Choroid plexus epithelial cell (primary cell): ENCODE data around the gene TAF1B.
A peak's percentile ranks its signal among the peaks of the same experiment; 100 is the strongest.

Experiments
- DNase-seq: peaks from one replicate; pipeline ENCODE4 v3.0.0-alpha.2; 2010; ENCODE audit warnings: low read depth
- H3K4me3 ChIP-seq: 2 replicates; pipeline ENCODE4 v1.5.1; 2011; ENCODE audit warnings: low read depth, mild to moderate bottlenecking, control low read depth, low read length, moderate library complexity
- CTCF ChIP-seq: conservative IDR thresholded peaks from 2 replicates; pipeline ENCODE4 v1.5.1; 2011; ENCODE audit warnings: low read depth, mild to moderate bottlenecking, control low read depth, inconsistent platforms, low read length, moderate library complexity

The TAF1B gene

GRCh38 chr2:9972621-9973479 lies 129.6 kb downstream of the TAF1B start:
- no peak for TF ChIP-seq CTCF
- peak; percentile 64 for DNase-seq

DNA sequence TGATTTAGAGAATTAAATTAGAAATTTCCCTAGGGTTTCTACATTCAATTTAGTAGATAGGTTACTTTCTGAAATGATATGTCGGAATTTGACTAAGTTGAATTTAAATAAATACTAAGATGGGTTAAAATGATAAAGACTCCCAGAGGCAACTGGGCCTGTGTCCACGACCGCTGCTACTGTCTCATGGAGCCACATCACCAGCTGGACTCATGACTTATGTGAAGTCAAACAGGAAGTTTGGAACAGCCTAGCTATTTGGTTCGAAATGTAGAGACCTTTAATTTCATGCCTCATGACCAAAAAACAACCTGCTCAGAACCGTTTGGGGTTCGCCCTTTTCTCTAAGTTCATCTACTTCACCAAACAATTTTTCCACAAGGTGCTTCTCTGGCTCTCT lies 130.4 kb downstream of the TAF1B start:
- H3K4me3 ChIP-seq: no peak overlapping the region
- DNase-seq: no peak
- no peak for TF ChIP-seq CTCF

More at GRCh38 chr2:9972621-9973479, 129.6 kb downstream of the TAF1B start:
- H3K4me3 ChIP-seq: no peak overlapping the region

GRCh38 chr2:9974343-9974742 lies 131.1 kb downstream of the TAF1B start:
- no peak for TF ChIP-seq CTCF
- H3K4me3 ChIP-seq: no peak overlapping the region
- DNase-seq: peak; percentile 28

DNA sequence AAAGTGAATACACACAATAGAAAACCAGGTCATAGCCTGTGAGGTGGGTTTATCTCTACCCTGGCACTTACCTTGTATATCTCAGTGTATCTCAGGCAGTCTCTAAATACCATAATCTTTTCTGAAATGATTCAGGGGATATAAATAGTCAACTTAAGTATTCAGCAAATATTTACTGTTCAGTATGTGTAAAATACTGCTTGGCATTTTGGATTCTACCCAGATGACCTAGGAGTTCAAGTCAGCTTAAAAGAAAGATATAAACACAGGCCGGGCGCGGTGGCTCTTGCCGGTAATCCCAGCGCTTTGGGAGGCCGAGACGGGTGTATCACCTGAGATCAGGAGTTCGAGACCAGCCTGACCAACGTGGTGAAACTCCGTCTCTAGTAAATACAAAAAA lies 132.1 kb downstream of the TAF1B start:
- peak; percentile 72 for DNase-seq
- TF ChIP-seq CTCF: no peak
- H3K4me3 ChIP-seq: no peak overlapping the region

DNA sequence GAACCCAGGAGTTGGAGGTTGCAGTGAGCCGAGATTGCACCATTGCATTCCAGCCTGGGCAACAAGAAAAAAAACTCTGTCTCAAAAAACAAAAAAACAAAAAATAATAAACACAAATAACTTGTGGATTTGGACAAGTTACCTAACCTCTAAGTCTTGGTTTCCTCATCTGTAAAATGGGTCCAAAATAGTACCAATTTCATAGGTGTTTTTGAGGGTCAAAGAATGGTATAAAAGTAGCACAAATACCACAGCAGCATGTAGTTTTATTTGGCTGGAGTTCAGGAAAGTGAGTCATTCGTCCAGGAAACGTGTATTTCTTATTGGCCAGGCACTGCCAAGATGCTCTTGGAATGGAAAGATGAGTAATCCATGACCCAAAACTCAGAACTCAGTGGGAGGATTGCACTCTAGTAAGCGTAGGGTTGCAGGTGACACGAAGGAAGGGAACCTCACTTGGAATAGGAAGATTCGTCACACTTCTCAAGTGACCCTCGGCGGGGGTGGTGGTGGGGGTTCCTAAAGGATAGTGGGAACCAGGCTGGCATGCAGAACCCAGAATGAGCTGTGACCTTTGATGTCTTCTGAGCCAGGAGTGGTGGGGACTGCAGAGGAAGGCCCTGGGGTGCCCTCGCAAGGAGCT lies 132.7 kb downstream of the TAF1B start:
- H3K4me3 ChIP-seq: no peak overlapping the region
- no peak for TF ChIP-seq CTCF
- DNase-seq: peak; percentile 97

DNA sequence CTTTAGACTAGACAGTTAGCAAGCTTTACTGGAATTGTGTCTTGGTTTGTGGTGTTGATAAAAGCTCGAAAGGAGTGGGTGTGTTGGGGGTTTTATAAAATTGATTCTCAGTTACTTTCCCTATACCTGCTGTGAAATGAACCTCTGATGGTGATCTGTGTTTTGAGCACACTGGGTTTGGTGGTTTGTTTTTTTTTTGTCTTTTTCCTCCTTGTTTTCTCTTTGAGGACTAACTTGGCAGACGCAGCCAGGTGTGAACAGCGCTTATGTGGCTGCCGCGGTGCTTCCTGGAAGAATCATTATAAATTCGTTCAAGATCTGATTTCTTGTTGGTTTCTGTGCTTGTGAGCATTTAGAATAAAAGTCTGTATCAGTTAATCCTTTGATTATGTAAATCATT lies 136.7 kb downstream of the TAF1B start:
- H3K4me3 ChIP-seq: no peak overlapping the region
- DNase-seq: no peak
- no peak for TF ChIP-seq CTCF
